HepG2 (cell line): ENCODE data around the gene DENND5B. TPM values are rescaled to one million over a fixed set of nuclear protein-coding genes. Genes with fewer than 3 reads are reported as not detected.

Experiments
- ATAC-seq: fragments of 200-7000 bp; cut with Tn5 transposase; 3 replicates; pipeline ENCODE4 v1.9.1; 2020; ENCODE audit warnings: mild to moderate bottlenecking, moderate library complexity
- BruUV-seq: library from RNA; stranded (reverse); fragments of 400-500 nt; replicated peaks from 2 replicates; lab custom pipeline; 2021; lab: Mats Ljungman, UMichigan
- CTCF ChIA-PET: fragments of 300-600 bp; formaldehyde crosslinking; extraction: SDS; loops from one replicate; lab custom pipeline; 2021; ENCODE audit warnings: low total read pairs, inconsistent platforms, low intra/inter-chr PET ratio; lab: Yijun Ruan, JAX
- POLR2A ChIA-PET: fragments of 350-600 bp; sonication (Branson Sonifier 250); formaldehyde crosslinking; loops from one replicate; lab custom pipeline; 2020; ENCODE audit warnings: antibody characterized with exemption, inconsistent platforms; lab: Yijun Ruan, JAX
- DNase-seq: peaks from one replicate; pipeline ENCODE4 v3.0.0-alpha.2; 2015; ENCODE audit warnings: low spot score
- FAIRE-seq: peaks from 3 replicates; lab custom pipeline; 2011; peaks lifted over from hg19 to GRCh38; lab: Jason Lieb, UNC
- H2AFZ ChIP-seq: one replicate; pipeline ENCODE4 v1.6.1; 2011; ENCODE audit warnings: low read length, inconsistent platforms
- H3K27ac ChIP-seq: fragments of 300-600 bp; 3 replicates; pipeline ENCODE4 v1.8.0; 2011; ENCODE audit warnings: mixed run types, mild to moderate bottlenecking, mixed read lengths, low read length, inconsistent platforms; ENCODE audit not compliant: insufficient read depth; ENCODE audit errors: extremely low read length
- H3K27me3 ChIP-seq, 2 experiments: fragments of 200-600 bp in 1 of 2; 2 replicates in 1 of 2; 3 replicates in 1 of 2; pipeline versions ENCODE4 v1.6.0 to v1.8.0; 2011; ENCODE audit warnings: low read length in 2 of 2, mild to moderate bottlenecking in 2 of 2, moderate library complexity in 2 of 2, inconsistent platforms in 1 of 2; ENCODE audit not compliant: insufficient read depth in 2 of 2, control insufficient read depth in 1 of 2
- H3K36me3 ChIP-seq, 2 experiments: fragments of 200-600 bp in 1 of 2; replicated peaks in 1 of 2; 2 replicates in 1 of 2; 3 replicates in 1 of 2; pipeline versions ENCODE4 v1.5.1 to v1.8.0; 2011; ENCODE audit warnings: low read length in 2 of 2, inconsistent platforms in 1 of 2; ENCODE audit not compliant: insufficient read depth in 2 of 2, control insufficient read depth in 1 of 2
- H3K4me1 ChIP-seq: 2 replicates; pipeline ENCODE4 v1.5.1; 2012; ENCODE audit warnings: low read length, inconsistent platforms; ENCODE audit not compliant: insufficient read depth
- H3K4me2 ChIP-seq: 2 replicates; pipeline ENCODE4 v1.6.0; 2011; ENCODE audit warnings: low read depth, low read length, inconsistent platforms
- H3K4me3 ChIP-seq, 3 experiments: fragments of 200-600 bp in 1 of 3; sonication (generic), shearing (Covaris generic) in 1 of 3; replicated peaks in 1 of 3; 2 replicates each; pipeline ENCODE4 v1.5.1; 2011 to 2016; ENCODE audit warnings: low read length in 3 of 3, inconsistent platforms in 2 of 3, low read depth in 2 of 3, mild to moderate bottlenecking in 2 of 3, control low read depth in 1 of 3, mixed read lengths in 1 of 3; ENCODE audit not compliant: insufficient read depth in 1 of 3
- H3K79me2 ChIP-seq: one replicate; pipeline ENCODE4 v1.6.1; 2011; ENCODE audit warnings: low read length, inconsistent platforms; ENCODE audit not compliant: insufficient read depth
- H3K9ac ChIP-seq: 2 replicates; pipeline ENCODE4 v1.6.0; 2011; ENCODE audit warnings: mild to moderate bottlenecking, low read depth, low read length, inconsistent platforms; ENCODE audit not compliant: insufficient read depth
- H3K9me3 ChIP-seq: 2 replicates; pipeline ENCODE4 v1.5.1; 2012; ENCODE audit warnings: mild to moderate bottlenecking, low read length
- H4K20me1 ChIP-seq: 2 replicates; pipeline ENCODE4 v1.6.0; 2011; ENCODE audit warnings: inconsistent platforms, mild to moderate bottlenecking, low read length, moderate library complexity; ENCODE audit not compliant: insufficient read depth
- EHMT2 ChIP-seq: fragments of 200-600 bp; sonication (generic); IDR thresholded peaks from 2 replicates; pipeline ENCODE4 v1.7.0; 2017; ENCODE audit warnings: antibody characterized with exemption, low read depth, low read length, borderline replicate concordance
- FOXA3 ChIP-seq: IDR thresholded peaks from 2 replicates; pipeline ENCODE4 v1.6.1; 2016; ENCODE audit warnings: missing genetic modification reagents, missing compliant biosample characterization
- RCOR2 ChIP-seq: IDR thresholded peaks from 2 replicates; pipeline ENCODE4 v1.6.1; 2016; ENCODE audit warnings: missing biosample characterization, missing genetic modification reagents
- RXRA ChIP-seq: sonication (generic); formaldehyde crosslinking; IDR thresholded peaks from 2 replicates; pipeline ENCODE4 v1.5.1; 2020; ENCODE audit warnings: missing genetic modification reagents
- SAP130 ChIP-seq: IDR thresholded peaks from 2 replicates; pipeline ENCODE4 v1.6.1; 2016; ENCODE audit warnings: low read depth
- ZNF780A ChIP-seq: sonication (generic); formaldehyde crosslinking; IDR thresholded peaks from 2 replicates; pipeline ENCODE4 v1.8.0; 2022; ENCODE audit warnings: mild to moderate bottlenecking, missing genetic modification reagents, moderate library complexity
- WGBS: methylation state at CpG from one replicate; pipeline ENCODE4 v1.1.6; 2017; ENCODE audit warnings: low lambda C conversion rate; 5-methylcytosine and 5-hydroxymethylcytosine counted together
- in situ Hi-C: cut with HindIII; loops from 2 replicates; pipeline ENCODE4 v1.10.0; 2017; ENCODE audit warnings: low pct_unique_long_range_greater_than_20kb; ENCODE audit not compliant: extremely low pct_ligation_motif_present
- intact Hi-C: fragments of 100-400 bp; cut with micrococcal nuclease; formaldehyde crosslinking; loops from one replicate; pipeline ENCODE4 v1.10.0; 2022; ENCODE audit not compliant: unreplicated experiment
- polyA plus RNA-seq, 8 experiments: library from polyadenylated mRNA; depleted of rRNA in 3 of 8; stranded (reverse) in 7 of 8; unstranded in 1 of 8; fragments of >200 nt; fragmentation: Illumina TruSeq in 4 of 8; extraction: Trizol in 4 of 8; gene quantifications; 2 replicates each; pipeline versions ENCODE4 v1.2.1 to v1.2.3, GENCODE V29; 2011 to 2016; ENCODE audit warnings: low read depth in 4 of 8, missing spikeins in 1 of 8, mixed read lengths in 1 of 8; ENCODE audit not compliant: insufficient read depth in 1 of 8
- total RNA-seq, 5 experiments: library from RNA; depleted of rRNA; stranded (reverse); fragments of >200 nt; fragmentation: Illumina TruSeq; extraction: Trizol; gene quantifications; 2 replicates each; pipeline ENCODE4 v1.2.3, GENCODE V29; 2016; ENCODE audit warnings: low read depth in 1 of 5
- TF ChIP-seq, protein P1 (sequence below): fragments of 450-650 bp; IDR thresholded peaks from 2 replicates; pipeline ENCODE4 v1.6.1; 2016
- TF ChIP-seq, protein P2 (sequence below): IDR thresholded peaks from 2 replicates; pipeline ENCODE4 v1.6.1; 2016

Gene DENND5B
- total and polyA plus RNA-seq, 2 of the 13 experiments (the other 11 are each of a cell fraction or from before 2014, with no cell fraction given), result 14.7 to 18.7 TPM

GRCh38 chr12:31510034-31510433, 80.9 kb downstream of the DENND5B start:
- DNase-seq (no peak), FAIRE-seq (no peak), ATAC-seq (no peak)
- in situ Hi-C loops (loop anchor here (25.0 kb wide), 1 partner anchor 98 kb away; no protein-coding TSS in a partner anchor), intact Hi-C loops (no loop called here)
- H3K79me2 ChIP-seq, result peaks cover 32% of the 10 kb centered on the region
- no peaks in the 10 kb centered on the region for H3K9me3 ChIP-seq
- H3K4me3 ChIP-seq, result no peak overlapping the region
- H3K36me3 ChIP-seq, result no peaks in the 10 kb centered on the region
- H3K27ac ChIP-seq, result no peak overlapping the region
- no peak overlapping the region for H2AFZ ChIP-seq
- no peak overlapping the region for H3K9ac ChIP-seq
- 81% methylated on average over 4 of the region's 4 CpGs for WGBS
- no peak overlapping the region for H3K4me2 ChIP-seq
- ChIA-PET CTCF (no interaction called here), POLR2A (no interaction called here)
- no peaks in the 10 kb centered on the region for H3K27me3 ChIP-seq
- TF ChIP-seq FOXA3 (CRISPR knock-in tag) (no peak), RCOR2 (no peak), ZNF780A (CRISPR knock-in tag) (no peak), RXRA (CRISPR knock-in tag) (no peak), SAP130 (CRISPR knock-in tag) (no peak), EHMT2 (no peak)
- TF ChIP-seq, protein P1, sequence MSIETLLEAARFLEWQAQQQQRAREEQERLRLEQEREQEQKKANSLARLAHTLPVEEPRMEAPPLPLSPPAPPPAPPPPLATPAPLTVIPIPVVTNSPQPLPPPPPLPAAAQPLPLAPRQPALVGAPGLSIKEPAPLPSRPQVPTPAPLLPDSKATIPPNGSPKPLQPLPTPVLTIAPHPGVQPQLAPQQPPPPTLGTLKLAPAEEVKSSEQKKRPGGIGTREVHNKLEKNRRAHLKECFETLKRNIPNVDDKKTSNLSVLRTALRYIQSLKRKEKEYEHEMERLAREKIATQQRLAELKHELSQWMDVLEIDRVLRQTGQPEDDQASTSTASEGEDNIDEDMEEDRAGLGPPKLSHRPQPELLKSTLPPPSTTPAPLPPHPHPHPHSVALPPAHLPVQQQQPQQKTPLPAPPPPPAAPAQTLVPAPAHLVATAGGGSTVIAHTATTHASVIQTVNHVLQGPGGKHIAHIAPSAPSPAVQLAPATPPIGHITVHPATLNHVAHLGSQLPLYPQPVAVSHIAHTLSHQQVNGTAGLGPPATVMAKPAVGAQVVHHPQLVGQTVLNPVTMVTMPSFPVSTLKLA, result no peak
- TF ChIP-seq, protein P2, sequence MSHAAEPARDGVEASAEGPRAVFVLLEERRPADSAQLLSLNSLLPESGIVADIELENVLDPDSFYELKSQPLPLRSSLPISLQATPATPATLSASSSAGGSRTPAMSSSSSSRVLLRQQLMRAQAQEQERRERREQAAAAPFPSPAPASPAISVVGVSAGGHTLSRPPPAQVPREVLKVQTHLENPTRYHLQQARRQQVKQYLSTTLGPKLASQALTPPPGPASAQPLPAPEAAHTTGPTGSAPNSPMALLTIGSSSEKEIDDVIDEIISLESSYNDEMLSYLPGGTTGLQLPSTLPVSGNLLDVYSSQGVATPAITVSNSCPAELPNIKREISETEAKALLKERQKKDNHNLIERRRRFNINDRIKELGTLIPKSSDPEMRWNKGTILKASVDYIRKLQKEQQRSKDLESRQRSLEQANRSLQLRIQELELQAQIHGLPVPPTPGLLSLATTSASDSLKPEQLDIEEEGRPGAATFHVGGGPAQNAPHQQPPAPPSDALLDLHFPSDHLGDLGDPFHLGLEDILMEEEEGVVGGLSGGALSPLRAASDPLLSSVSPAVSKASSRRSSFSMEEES (CRISPR knock-in tag), result no peak
- H4K20me1 ChIP-seq, result no peaks in the 10 kb centered on the region
- no TSS peak for BruUV-seq
- no peaks in the 10 kb centered on the region; the same call in 1 of the 2 replicates for H3K4me1 ChIP-seq
